MM.1S (cell line): ENCODE results near the gene RBM12.

Experiments used
- CTCF ChIP-seq: fragments of 300-600 bp; sonication (generic); IDR thresholded peaks from 2 replicates; pipeline ENCODE4 v1.5.1; 2016; ENCODE audit warnings: antibody characterized with exemption, low read length, mixed read lengths
- EZH2 ChIP-seq: fragments of 300-600 bp; sonication (generic); optimal IDR thresholded peaks from 2 replicates; pipeline ENCODE3; 2017; ENCODE audit warnings: low read depth, mild to moderate bottlenecking, antibody characterized with exemption, low read length, mixed read lengths

GRCh38 chr20:35697696-35698297 lies 33.1 kb upstream of the RBM12 start:
- TF ChIP-seq CTCF (no peak), EZH2 (no peak)
